Medulla oblongata (tissue), 1 donor: ENCODE results near the gene ANKFN1.

Experiments
- DNase-seq: peaks from one replicate; pipeline ENCODE4 v3.0.0-alpha.2; 2015; ENCODE audit errors: extremely low spot score

The ANKFN1 gene, protein sequence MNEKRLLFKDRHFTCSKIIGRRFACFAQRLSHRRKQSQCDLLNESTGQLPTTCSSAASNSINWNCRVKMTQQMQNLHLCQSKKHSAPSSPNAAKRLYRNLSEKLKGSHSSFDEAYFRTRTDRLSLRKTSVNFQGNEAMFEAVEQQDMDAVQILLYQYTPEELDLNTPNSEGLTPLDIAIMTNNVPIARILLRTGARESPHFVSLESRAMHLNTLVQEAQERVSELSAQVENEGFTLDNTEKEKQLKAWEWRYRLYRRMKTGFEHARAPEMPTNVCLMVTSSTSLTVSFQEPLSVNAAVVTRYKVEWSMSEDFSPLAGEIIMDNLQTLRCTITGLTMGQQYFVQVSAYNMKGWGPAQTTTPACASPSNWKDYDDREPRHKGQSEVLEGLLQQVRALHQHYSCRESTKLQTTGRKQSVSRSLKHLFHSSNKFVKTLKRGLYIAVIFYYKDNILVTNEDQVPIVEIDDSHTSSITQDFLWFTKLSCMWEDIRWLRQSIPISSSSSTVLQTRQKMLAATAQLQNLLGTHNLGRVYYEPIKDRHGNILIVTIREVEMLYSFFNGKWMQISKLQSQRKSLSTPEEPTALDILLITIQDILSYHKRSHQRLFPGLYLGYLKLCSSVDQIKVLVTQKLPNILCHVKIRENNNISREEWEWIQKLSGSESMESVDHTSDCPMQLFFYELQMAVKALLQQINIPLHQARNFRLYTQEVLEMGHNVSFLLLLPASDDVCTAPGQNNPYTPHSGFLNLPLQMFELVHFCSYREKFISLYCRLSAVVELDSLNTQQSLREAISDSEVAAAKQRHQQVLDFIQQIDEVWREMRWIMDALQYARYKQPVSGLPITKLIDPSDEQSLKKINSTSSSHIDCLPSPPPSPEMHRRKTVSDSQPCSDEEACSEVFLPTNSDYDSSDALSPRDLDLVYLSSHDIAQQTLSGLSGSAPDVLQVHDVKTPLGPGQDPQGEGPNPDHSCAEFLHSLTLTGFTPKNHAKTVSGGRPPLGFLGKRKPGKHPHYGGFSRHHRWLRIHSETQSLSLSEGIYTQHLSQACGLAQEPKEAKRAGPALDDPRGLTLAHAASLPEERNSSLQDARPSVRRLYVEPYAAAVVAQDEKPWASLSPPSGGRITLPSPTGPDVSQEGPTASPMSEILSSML

GRCh38 chr17:56152874-56153602, at the start of gene ANKFN1:
Gene ANKFN1 (plus strand): TSS chr17:56153475. CDS start chr17:56212668, 59,193 bp downstream.
- DNase-seq = peak; percentile 48

- DNase-seq = no peak
Observed at GRCh38 chr17:56108811-56109284, 44.4 kb upstream of the ANKFN1 start.

DNA sequence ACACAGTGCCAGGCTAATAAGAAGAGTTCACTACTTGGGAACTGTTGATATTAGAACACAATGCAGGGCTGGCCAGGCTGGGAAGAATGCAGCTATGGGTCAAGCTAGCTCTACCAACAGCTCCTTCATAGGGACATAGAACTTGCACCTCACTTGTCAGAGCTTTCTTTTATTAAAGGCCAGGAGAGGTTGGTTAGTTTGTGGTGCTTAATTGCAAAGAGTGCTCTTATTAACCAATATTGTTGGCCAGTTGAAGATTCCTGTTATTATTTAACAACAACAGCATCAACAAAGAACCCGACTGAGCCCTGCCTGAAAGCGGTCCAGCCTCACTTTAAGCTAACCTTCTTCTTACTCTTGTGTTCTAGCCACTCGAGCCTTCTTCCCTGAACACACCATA, 43.4 kb upstream of the ANKFN1 start:
- no peak for DNase-seq

DNA sequence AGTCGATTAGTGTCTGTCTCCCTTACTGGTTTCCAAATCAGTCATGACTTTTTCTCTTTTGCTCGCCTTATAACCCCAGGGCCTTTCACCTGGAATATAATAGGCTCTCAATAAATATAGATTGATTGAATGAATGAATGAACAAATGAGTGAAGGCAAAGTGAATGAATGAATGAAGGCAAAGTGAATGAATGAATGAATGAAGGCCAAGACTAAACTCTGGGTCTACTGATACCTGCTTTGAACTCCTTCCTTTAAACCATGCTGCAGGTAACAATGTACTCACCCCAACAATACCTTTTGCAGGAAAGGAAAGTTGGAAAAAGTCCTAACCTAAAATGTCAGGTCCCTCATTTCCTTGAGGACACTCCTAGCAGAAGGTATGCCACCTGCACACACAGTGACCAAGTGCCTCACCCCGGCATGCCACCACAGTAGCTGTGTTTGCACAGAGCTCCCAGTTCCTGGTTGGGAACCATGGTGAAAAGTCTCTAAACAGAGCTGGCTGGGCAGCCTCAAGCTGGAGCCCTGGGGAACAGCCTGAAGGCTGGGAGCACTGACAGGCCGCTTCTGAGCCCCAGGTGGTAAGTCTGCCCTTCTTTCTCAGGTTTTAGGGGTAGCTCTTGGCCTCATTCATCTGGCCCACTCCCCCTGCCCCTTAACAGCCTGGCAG, 42.7 kb upstream of the ANKFN1 start:
- DNase-seq = no peak

DNA sequence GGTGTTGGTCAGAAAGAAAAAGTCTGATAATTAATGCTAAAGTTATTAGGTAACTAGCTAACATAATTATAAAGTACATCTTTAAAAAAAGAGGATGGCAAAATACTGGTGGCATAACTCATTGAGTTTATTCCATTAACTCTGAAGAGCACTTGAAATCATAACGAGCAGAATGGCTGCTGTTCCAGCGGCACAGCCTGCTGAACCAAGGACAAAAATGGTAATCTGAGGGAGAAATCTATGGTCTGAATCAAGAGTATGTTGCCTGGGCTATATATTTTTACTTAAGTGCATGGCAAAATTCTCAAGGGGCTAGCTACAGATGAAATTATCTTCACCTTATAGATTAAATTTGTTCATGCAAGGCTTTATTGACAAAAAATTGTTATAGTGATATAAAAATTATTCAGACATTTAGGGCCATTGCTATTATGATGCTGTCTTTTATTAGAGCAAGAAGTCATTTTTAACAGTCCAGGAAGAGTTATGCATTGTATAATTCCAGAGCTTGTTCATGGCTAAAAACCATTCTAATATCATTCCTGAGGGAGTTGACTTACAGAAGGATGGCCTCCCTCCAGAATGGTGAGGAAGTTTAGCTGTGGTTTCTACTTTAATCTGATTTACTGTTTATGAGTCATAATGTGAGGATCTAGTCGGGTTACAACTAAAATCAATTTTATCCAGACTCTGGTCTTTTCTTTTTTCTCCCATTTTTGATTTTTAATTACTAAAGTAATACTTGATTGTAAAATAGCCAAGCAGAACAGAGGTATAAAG, 41.4 kb upstream of the ANKFN1 start:
- DNase-seq = no peak

DNA sequence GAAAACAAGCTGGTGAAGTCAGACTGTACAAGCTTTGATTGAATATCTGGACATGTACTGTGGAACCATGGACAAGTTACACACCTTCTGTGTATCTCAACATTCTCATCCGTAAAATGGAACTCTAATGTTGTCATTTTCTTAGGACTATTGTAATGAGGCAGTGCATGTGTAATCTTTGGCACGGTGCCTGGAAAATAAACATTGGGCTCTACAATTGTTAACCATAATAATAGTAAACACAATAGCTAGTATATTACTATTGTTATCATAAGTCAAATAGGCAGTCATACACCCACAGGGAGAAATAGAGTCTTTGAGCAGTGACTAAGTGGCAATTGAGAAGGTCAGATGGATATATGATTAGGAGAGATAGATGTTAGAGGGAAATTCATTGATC, 39.8 kb upstream of the ANKFN1 start:
- DNase-seq = no peak

- no peak for DNase-seq
Observed at GRCh38 chr17:56114469-56114868, 38.8 kb upstream of the ANKFN1 start.

GRCh38 chr17:56119191-56119590, 34.1 kb upstream of the ANKFN1 start:
- DNase-seq = no peak

GRCh38 chr17:56119936-56120335, 33.3 kb upstream of the ANKFN1 start:
- DNase-seq = no peak

DNA sequence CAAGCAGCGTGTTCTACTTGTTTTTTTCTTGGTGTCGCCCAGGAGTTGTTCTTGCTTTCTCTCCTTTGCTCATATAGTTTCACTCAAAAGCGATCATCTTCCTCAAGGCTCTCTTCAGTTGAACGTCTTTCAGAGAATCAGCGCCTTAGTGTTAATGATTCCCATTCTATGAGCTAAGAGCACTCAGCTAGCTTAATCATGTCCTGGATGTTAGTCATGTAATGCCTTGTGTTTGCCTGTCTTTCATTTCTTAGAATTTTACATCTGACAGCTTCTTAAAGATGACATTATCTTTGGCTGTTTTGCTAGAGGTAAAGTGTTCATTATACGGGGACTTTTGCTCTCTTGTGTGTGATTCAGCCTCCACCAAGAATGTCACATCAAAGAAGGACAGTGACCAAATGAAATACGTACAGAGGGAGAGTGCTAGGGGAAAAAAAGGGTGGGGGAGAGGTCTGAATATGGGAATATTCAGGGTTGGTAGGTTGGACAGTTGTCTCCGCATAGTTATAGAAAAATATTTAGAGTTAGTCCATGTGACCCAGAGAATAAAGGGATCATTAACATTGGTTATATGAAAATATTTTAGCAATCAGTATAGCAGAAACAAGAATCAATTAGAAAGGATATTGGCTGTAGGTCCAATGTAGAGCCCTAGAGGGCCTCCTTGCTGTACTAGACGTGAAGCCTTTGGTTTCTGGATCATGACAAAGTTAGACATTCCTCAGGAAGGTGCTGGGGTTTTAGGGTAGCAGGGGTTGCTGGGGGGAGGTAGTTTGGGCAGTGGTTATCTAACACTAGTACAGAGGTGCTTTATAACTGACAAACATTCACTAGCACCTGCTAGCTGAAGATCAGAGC, 31.9 kb upstream of the ANKFN1 start:
- no peak for DNase-seq

- peak; percentile 31 for DNase-seq
Observed at GRCh38 chr17:56125830-56126819, 27.1 kb upstream of the ANKFN1 start.

DNA sequence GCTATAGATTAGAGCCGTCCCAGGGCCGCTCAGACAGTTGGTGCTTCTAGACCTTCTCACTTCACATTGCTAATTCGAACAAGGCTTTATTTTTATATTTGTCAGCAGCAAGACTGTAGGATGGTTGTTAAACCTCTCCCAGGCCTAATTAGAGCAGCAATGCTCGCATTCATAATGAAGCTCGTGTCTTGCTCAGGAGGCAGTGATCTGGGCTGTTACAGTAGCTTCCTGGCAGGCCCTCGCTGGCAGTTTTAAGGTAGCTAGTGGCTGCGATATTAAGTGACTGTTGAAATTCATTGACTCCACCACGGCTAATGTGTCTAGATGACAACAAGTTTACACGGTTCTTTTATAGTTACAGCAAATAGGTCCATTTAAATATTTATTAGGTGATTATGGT, 23.2 kb upstream of the ANKFN1 start:
- peak; percentile 28 for DNase-seq

DNA sequence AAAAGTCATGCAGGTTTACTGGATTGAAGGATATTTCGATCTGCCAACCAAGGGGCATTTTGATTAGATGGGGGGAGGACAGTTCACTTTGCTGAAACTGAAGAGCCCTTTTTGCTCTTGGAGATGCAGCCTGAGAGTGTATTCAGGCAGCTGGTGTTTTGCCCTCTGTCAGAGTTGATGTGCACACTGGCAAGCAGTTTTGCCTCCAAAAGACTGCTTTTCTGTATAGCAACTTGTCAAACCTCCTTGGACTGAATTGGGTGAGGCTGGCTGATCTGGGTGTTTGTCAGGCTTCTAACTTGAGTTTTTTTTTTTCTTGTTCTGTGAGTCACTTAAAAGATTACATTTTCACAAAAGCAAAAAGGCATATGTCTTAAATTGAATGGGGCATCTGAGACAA, 22.6 kb upstream of the ANKFN1 start:
- DNase-seq = peak; percentile 20

DNA sequence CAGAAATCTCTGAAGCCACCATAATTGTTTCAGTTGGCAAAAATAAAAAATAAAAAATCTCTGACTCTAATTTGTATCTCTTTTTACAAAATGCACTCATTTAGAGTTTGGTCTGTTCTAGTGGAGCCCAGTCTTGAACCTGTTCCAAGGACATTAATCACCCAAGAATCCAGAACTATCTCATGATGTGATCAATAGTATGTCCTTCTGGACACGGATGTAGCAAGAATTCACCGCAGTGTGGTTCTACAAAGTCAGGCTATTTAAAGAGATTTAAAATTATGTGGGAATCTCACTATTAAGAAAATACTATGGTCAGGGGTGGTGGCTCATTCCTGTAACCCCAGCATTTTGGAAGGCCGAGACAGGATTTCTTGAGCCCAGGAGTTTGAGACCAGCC, 21.8 kb upstream of the ANKFN1 start:
- DNase-seq = no peak

DNA sequence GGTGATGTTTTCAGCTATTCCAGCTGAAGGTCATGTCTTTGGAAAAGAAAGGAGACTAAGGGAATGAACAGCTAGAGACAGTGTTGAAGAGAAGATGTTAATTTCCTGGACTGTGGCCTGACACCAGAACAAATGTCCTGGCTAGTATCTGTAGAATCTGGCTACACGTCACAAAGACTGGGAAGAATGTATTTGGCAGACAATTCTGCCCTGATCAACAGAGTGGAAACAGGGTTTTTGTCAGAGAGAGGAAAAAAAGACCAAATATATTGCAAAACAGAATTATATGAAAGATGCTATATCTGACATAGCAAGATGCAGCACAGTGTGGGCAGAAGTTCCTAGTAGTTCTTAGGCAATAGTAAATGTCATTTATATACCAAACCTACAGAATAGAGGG, 17.0 kb upstream of the ANKFN1 start:
- DNase-seq = peak; percentile 19

- DNase-seq = no peak
Observed at GRCh38 chr17:56141046-56141839, 12.0 kb upstream of the ANKFN1 start.

DNA sequence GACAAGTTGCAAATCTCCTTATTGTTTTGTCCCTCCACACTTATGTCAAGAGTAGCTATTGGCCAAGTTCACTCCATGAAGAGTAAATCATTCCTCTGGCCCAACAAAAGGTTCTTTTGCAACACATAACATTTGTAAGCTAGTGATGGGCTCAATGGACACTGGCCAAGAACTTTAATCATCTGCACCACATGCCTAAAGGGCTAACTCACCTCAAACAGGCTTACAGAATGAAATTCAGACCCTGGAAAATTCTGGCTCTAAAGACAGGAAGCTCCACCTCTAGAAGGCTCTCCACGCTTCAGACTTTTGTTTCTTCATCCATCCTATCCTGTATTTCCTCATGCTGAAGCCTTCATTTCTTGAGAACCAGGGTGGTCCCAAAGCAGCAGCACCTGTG, 10.9 kb upstream of the ANKFN1 start:
- no peak for DNase-seq
